Activated T-helper 17 cell treated with anti-CD3 and anti-CD28 coated beads, Interleukin-2, amount 50 U/mL, for 72 hours (primary cell): ENCODE data around the gene F8. TPM values are rescaled to one million over a fixed set of nuclear protein-coding genes. Genes with fewer than 3 reads are reported as not detected.

ENCODE experiments used
- ATAC-seq: fragments of 150-1000 bp; cut with Tn5 transposase; replicated peaks from 2 replicates; pipeline ENCODE4 v1.10.0; 2021; ENCODE audit warnings: mild to moderate bottlenecking, moderate library complexity
- H3K27ac Mint-ChIP-seq: one replicate; pipeline ENCODE4 v1.8.0; 2022; ENCODE audit warnings: mixed read lengths
- H3K27me3 Mint-ChIP-seq: one replicate; pipeline ENCODE4 v1.8.0; 2022; ENCODE audit warnings: mixed read lengths
- H3K36me3 Mint-ChIP-seq: one replicate; pipeline ENCODE4 v1.8.0; 2022; ENCODE audit warnings: low read depth, mild to moderate bottlenecking, mixed read lengths
- H3K4me1 Mint-ChIP-seq: one replicate; pipeline ENCODE4 v1.8.0; 2022; ENCODE audit warnings: mixed read lengths
- H3K4me3 Mint-ChIP-seq: one replicate; pipeline ENCODE4 v1.8.0; 2022; ENCODE audit warnings: mild to moderate bottlenecking, mixed read lengths
- H3K9me3 Mint-ChIP-seq: one replicate; pipeline ENCODE4 v1.8.0; 2022; ENCODE audit warnings: mixed read lengths
- total RNA-seq, 2 donors: library from RNA; stranded (reverse); gene quantifications; one replicate each; pipeline ENCODE4 v1.2.3, GENCODE V29; 2022

F8 gene
- total RNA-seq = 1 to 10 TPM; 5.6 to 7.9 TPM

- Mint-ChIP-seq H3K27ac (no peak within 1 kb of the TSS), H3K4me3 (no peak within 1 kb of the TSS), H3K4me1 (no peaks in the 10 kb centered on the region), H3K27me3 (no peaks in the 10 kb centered on the region), H3K36me3 (no peaks in the 10 kb centered on the region), H3K9me3 (no peaks in the 10 kb centered on the region)
- no peak for ATAC-seq
Observed at GRCh38 chrX:155022585-155022984, at the start of gene F8. Gene F8, minus strand, starts transcription at chrX:155022723. Its CDS starts 171 bp downstream, at chrX:155022552.

- Mint-ChIP-seq H3K36me3 (peaks cover 47% of the 10 kb centered on the region), H3K9me3 (no peaks in the 10 kb centered on the region), H3K4me1 (peaks cover 35% of the 10 kb centered on the region), H3K27me3 (no peaks in the 10 kb centered on the region), H3K27ac (peak overlapping the region; percentile 87), H3K4me3 (peak overlapping the region; percentile 91)
- no peak for ATAC-seq
Observed at GRCh38 chrX:155071694-155072280, 49.3 kb upstream of the F8 start.

GRCh38 chrX:155070975-155071693, 48.6 kb upstream of the F8 start, which contains the start of the genes BRCC3, CMC4 and MTCP1:
Gene BRCC3, plus strand, starts transcription at chrX:155071508. Its CDS starts 20 bp downstream, at chrX:155071528.
Gene CMC4, minus strand, starts transcription at chrX:155071136. Its CDS starts 7,113 bp downstream, at chrX:155064023.
Gene MTCP1, minus strand, starts transcription at chrX:155071136. Its CDS starts 5,126 bp downstream, at chrX:155066010.
- peak within 1 kb of the TSS; percentile 87 for H3K27ac Mint-ChIP-seq
- peaks cover 40% of the 10 kb centered on the region for H3K36me3 Mint-ChIP-seq

GRCh38 chrX:155070663-155070974, 48.1 kb upstream of the F8 start:
- H3K27me3 Mint-ChIP-seq = no peaks in the 10 kb centered on the region
- H3K36me3 Mint-ChIP-seq = peaks cover 35% of the 10 kb centered on the region
- H3K9me3 Mint-ChIP-seq = no peaks in the 10 kb centered on the region
- peak overlapping the region; percentile 91 for H3K4me3 Mint-ChIP-seq
- peak overlapping the region; percentile 82 for H3K27ac Mint-ChIP-seq
- H3K4me1 Mint-ChIP-seq = peaks cover 33% of the 10 kb centered on the region
- ATAC-seq = peak; percentile 9

More at GRCh38 chrX:155070975-155071693, 48.6 kb upstream of the F8 start, which contains the start of the genes BRCC3, CMC4 and MTCP1:
- Mint-ChIP-seq H3K4me3 (peak within 1 kb of the TSS; percentile 91), H3K4me1 (peaks cover 35% of the 10 kb centered on the region), H3K9me3 (no peaks in the 10 kb centered on the region), H3K27me3 (no peaks in the 10 kb centered on the region)
- ATAC-seq = peak; percentile 95

- no peak for ATAC-seq
- H3K36me3 Mint-ChIP-seq = peaks cover 29% of the 10 kb centered on the region
- peaks cover 28% of the 10 kb centered on the region for H3K4me1 Mint-ChIP-seq
- H3K27me3 Mint-ChIP-seq = no peaks in the 10 kb centered on the region
- H3K4me3 Mint-ChIP-seq = peak overlapping the region; percentile 91
- H3K9me3 Mint-ChIP-seq = no peaks in the 10 kb centered on the region
- peak overlapping the region; percentile 82 for H3K27ac Mint-ChIP-seq
Observed at GRCh38 chrX:155070038-155070437, 47.5 kb upstream of the F8 start.

- no peaks in the 10 kb centered on the region for H3K27me3 Mint-ChIP-seq
- ATAC-seq = no peak
- H3K9me3 Mint-ChIP-seq = no peaks in the 10 kb centered on the region
- H3K27ac Mint-ChIP-seq = peak overlapping the region; percentile 82
- peaks cover 26% of the 10 kb centered on the region for H3K4me1 Mint-ChIP-seq
- H3K4me3 Mint-ChIP-seq = peak overlapping the region; percentile 91
- H3K36me3 Mint-ChIP-seq = peaks cover 25% of the 10 kb centered on the region
Observed at GRCh38 chrX:155069414-155069813, 46.9 kb upstream of the F8 start.

- H3K36me3 Mint-ChIP-seq = peaks cover 13% of the 10 kb centered on the region
- no peak for ATAC-seq
- H3K27me3 Mint-ChIP-seq = no peaks in the 10 kb centered on the region
- H3K27ac Mint-ChIP-seq = no peak overlapping the region
- peak overlapping the region; percentile 91 for H3K4me3 Mint-ChIP-seq
- H3K4me1 Mint-ChIP-seq = peaks cover 14% of the 10 kb centered on the region
- H3K9me3 Mint-ChIP-seq = no peaks in the 10 kb centered on the region
Observed at GRCh38 chrX:155068165-155068564, 45.6 kb upstream of the F8 start.

- no peak overlapping the region for H3K27ac Mint-ChIP-seq
- H3K4me1 Mint-ChIP-seq = peaks cover 10% of the 10 kb centered on the region
- peaks cover 20% of the 10 kb centered on the region for H3K36me3 Mint-ChIP-seq
- H3K9me3 Mint-ChIP-seq = no peaks in the 10 kb centered on the region
- no peaks in the 10 kb centered on the region for H3K27me3 Mint-ChIP-seq
- H3K4me3 Mint-ChIP-seq = no peak overlapping the region
- ATAC-seq = no peak
Observed at GRCh38 chrX:155065035-155065734, 42.7 kb upstream of the F8 start.

GRCh38 chrX:155061760-155062159, 39.2 kb upstream of the F8 start:
- Mint-ChIP-seq H3K27me3 (no peaks in the 10 kb centered on the region), H3K4me1 (no peaks in the 10 kb centered on the region), H3K9me3 (no peaks in the 10 kb centered on the region), H3K4me3 (no peak overlapping the region), H3K27ac (no peak overlapping the region), H3K36me3 (peaks cover 20% of the 10 kb centered on the region)
- no peak for ATAC-seq

- Mint-ChIP-seq H3K27me3 (no peaks in the 10 kb centered on the region), H3K4me3 (peak overlapping the region; percentile 67), H3K9me3 (no peaks in the 10 kb centered on the region), H3K4me1 (no peaks in the 10 kb centered on the region), H3K27ac (no peak overlapping the region), H3K36me3 (peaks cover 43% of the 10 kb centered on the region)
- ATAC-seq = peak; percentile 67
Observed at GRCh38 chrX:155056877-155057792, 34.6 kb upstream of the F8 start.

- peak overlapping the region; percentile 67 for H3K4me3 Mint-ChIP-seq
- peaks cover 43% of the 10 kb centered on the region for H3K36me3 Mint-ChIP-seq
- ATAC-seq = peak; percentile 74
- no peaks in the 10 kb centered on the region for H3K4me1 Mint-ChIP-seq
- no peak overlapping the region for H3K27ac Mint-ChIP-seq
- no peaks in the 10 kb centered on the region for H3K9me3 Mint-ChIP-seq
- H3K27me3 Mint-ChIP-seq = no peaks in the 10 kb centered on the region
Observed at GRCh38 chrX:155056471-155056870, 33.9 kb upstream of the F8 start.

GRCh38 chrX:155055494-155055893, 33.0 kb upstream of the F8 start:
- H3K4me1 Mint-ChIP-seq = no peaks in the 10 kb centered on the region
- peak; percentile 63 for ATAC-seq
- no peak overlapping the region for H3K4me3 Mint-ChIP-seq
- H3K27me3 Mint-ChIP-seq = no peaks in the 10 kb centered on the region
- H3K9me3 Mint-ChIP-seq = no peaks in the 10 kb centered on the region
- peak overlapping the region; percentile 68 for H3K27ac Mint-ChIP-seq
- H3K36me3 Mint-ChIP-seq = peaks cover 41% of the 10 kb centered on the region

GRCh38 chrX:155054255-155054654, 31.7 kb upstream of the F8 start:
- Mint-ChIP-seq H3K27ac (no peak overlapping the region), H3K4me3 (no peak overlapping the region), H3K4me1 (no peaks in the 10 kb centered on the region), H3K36me3 (peaks cover 49% of the 10 kb centered on the region), H3K27me3 (no peaks in the 10 kb centered on the region), H3K9me3 (no peaks in the 10 kb centered on the region)
- no peak for ATAC-seq

- Mint-ChIP-seq H3K27ac (no peak overlapping the region), H3K9me3 (no peaks in the 10 kb centered on the region), H3K4me1 (no peaks in the 10 kb centered on the region), H3K4me3 (no peak overlapping the region), H3K36me3 (peaks cover 55% of the 10 kb centered on the region), H3K27me3 (no peaks in the 10 kb centered on the region)
- ATAC-seq = no peak
Observed at GRCh38 chrX:155053656-155054055, 31.1 kb upstream of the F8 start.
